Activated CD4-positive, alpha-beta memory T cell treated with anti-CD3 and anti-CD28 coated beads, Interleukin-2, amount 10 ng/mL, durations not matched to agents 7 days and 5 days (primary cell): ENCODE measurements around the gene LZIC. TPM values are rescaled to one million over a fixed set of nuclear protein-coding genes. Genes with fewer than 3 reads are reported as not detected.

Source experiments
- CTCF ChIA-PET: fragments of 350-600 bp; sonication (Branson Sonifier 250); formaldehyde crosslinking; loops from one replicate; lab custom pipeline; 2021; ENCODE audit warnings: antibody characterized with exemption, inconsistent platforms; lab: Charles Lee
- POLR2A ChIA-PET: fragments of 350-600 bp; sonication (Branson Sonifier 250); formaldehyde crosslinking; loops from one replicate; lab custom pipeline; 2021; ENCODE audit warnings: antibody characterized with exemption; lab: Charles Lee
- DNase-seq: peaks from one replicate; pipeline ENCODE4 v3.0.0-alpha.2; 2020
- H3K27ac Mint-ChIP-seq: one replicate; pipeline ENCODE4 v1.8.0; 2021; ENCODE audit warnings: mild to moderate bottlenecking, mixed read lengths
- H3K27me3 Mint-ChIP-seq: one replicate; pipeline ENCODE4 v1.8.0; 2021; ENCODE audit warnings: mixed read lengths
- H3K36me3 Mint-ChIP-seq: one replicate; pipeline ENCODE4 v1.8.0; 2021; ENCODE audit warnings: low read depth, mixed read lengths
- H3K4me1 Mint-ChIP-seq: one replicate; pipeline ENCODE4 v1.8.0; 2021; ENCODE audit warnings: mixed read lengths
- H3K4me3 Mint-ChIP-seq: one replicate; pipeline ENCODE4 v1.8.0; 2021; ENCODE audit warnings: mild to moderate bottlenecking, mixed read lengths
- H3K9me3 Mint-ChIP-seq: one replicate; pipeline ENCODE4 v1.8.0; 2021; ENCODE audit warnings: mixed read lengths
- total RNA-seq, 2 experiments: library from RNA; stranded (reverse); gene quantifications; one replicate each; pipeline ENCODE4 v1.2.3, GENCODE V29; 2021

The LZIC gene
- total RNA-seq, 2 experiments from 2014 or later = 25.2 to 26.5 TPM

DNA sequence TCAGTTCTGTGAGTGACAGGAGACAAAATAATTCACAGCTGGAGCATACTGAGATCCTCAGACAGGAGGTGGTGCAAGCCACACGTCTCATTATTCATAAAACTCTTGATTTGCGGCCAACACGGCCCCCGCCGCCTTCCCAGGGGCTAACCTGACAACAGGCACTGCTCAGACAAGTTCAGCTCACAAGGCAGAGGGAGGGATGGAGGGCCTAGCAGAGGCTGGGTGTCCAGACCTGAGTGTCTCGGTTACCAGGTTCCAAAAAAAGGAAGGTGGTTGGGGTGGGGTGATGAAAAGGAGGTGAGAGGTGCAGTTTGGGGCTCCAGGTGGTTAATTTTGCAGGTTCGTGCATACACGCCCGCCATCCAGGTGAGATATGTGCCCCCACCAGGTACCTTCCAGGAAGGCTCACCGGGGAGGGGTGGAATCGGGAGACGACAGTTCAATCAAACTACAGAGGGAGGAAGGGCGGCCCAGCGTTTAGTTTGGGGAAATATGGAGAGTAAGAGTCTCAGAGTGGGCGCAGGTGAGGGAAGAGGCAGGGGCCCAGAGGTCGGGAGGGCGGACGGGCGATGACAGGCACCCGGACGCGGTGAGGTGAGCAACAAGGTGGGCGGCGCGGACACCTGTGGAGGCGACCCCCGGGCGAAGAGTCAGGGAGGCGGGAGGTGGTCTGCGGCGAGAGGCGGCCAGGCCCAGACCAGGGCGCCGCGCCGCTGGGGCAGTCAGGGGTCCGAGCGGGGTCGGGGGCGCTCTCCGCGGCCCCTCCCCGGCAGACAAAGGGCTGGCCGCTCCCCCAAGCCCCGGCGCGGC lies 33.8 kb downstream of the LZIC start:
- CTCF ChIA-PET = no interaction called here

DNA sequence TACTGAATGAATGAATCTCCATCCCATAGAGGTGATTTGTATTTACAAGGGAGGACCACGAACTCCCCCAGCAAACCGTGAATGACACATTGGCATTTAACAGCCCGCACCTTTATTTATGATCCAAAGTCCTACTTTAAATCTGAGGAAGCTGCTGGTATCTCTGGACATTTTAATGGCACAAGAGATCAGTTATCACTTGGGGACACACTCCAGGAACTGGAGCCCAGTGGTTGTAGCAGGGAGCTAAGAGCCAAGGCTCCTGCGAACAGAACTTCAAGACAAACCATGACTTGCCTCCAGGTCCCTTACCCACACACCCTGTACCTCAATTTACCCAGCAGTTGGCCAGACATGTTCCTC lies 34.3 kb downstream of the LZIC start:
- POLR2A ChIA-PET = interaction anchor here (0.8 kb wide), 2 partner anchors 124 to 192 kb away, joined by 3 to 5 read pairs; partner anchors contain the start of gene UBE4B
- no peak for DNase-seq
- Mint-ChIP-seq H3K36me3 (no peaks in the 10 kb centered on the region), H3K27me3 (peaks cover 3% of the 10 kb centered on the region), H3K27ac (peak overlapping the region; percentile 54), H3K4me1 (peaks cover 53% of the 10 kb centered on the region), H3K9me3 (no peaks in the 10 kb centered on the region), H3K4me3 (peak overlapping the region; percentile 86)
- CTCF ChIA-PET = interaction anchor here (0.5 to 0.7 kb wide), 2 partner anchors 18 to 55 kb away, joined by 3 read pairs; no protein-coding TSS in a partner anchor

More for the DNA sequence above, 33.8 kb downstream of the LZIC start:
- H3K4me1 Mint-ChIP-seq = peaks cover 47% of the 10 kb centered on the region
- H3K9me3 Mint-ChIP-seq = no peaks in the 10 kb centered on the region
- peak; percentile 37 for DNase-seq
- no peaks in the 10 kb centered on the region for H3K36me3 Mint-ChIP-seq
- H3K4me3 Mint-ChIP-seq = peak overlapping the region; percentile 86
- peak overlapping the region; percentile 54 for H3K27ac Mint-ChIP-seq
- peaks cover 3% of the 10 kb centered on the region for H3K27me3 Mint-ChIP-seq
- POLR2A ChIA-PET = interaction anchor here (0.8 kb wide), 2 partner anchors 124 to 192 kb away, joined by 3 to 5 read pairs; partner anchors contain the start of gene UBE4B

DNA sequence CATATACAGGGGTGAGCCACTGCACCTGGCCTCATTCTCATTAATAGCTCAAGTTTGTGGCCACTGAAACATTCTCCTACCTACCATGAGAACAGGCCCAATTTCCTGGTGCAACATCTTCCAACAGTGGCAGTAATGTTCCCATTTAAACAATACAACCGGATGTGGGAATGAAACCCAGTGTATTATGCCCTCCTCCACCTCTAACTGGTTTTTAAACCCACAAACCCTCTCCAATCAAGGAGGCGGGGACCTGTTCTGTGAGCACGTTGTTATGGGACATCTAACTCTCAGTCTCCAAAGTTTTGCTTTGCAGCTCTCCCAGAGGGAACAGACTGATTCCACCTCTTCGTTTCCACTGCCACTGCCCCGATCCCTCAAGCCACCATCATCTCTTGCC lies 35.8 kb downstream of the LZIC start:
- ChIA-PET POLR2A (interaction anchor here (1.0 kb wide), 1 partner anchor 190 kb away, joined by 3 read pairs; no protein-coding TSS in a partner anchor), CTCF (interaction anchor here (1.0 to 1.4 kb wide), 4 partner anchors 29 to 302 kb away, joined by 3 read pairs; partner anchors contain the start of gene KIF1B)
- Mint-ChIP-seq H3K4me3 (no peak overlapping the region), H3K27ac (no peak overlapping the region), H3K36me3 (no peaks in the 10 kb centered on the region), H3K4me1 (peaks cover 56% of the 10 kb centered on the region), H3K9me3 (no peaks in the 10 kb centered on the region), H3K27me3 (peaks cover 3% of the 10 kb centered on the region)
- no peak for DNase-seq

DNA sequence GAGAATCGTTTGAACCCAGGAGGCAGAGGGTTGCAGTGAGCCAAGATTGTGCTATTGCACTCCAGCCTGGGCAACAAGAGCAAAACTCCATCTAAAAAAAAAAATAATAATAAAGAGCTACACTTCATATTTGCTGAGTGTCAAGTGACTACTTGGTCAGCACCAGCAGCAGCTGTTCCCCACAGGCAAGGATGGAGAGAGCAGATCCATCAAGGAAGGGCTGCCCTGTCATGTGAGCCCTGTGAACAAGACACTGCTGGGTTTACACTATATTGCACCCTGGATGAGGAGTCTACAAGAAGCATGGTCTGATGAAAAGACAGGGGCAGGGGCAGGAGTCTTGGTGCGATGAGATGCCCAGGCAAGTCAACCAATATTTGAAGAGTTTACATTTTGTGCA lies 36.7 kb downstream of the LZIC start:
- peaks cover 3% of the 10 kb centered on the region for H3K27me3 Mint-ChIP-seq
- no peak for DNase-seq
- no peaks in the 10 kb centered on the region for H3K9me3 Mint-ChIP-seq
- no peaks in the 10 kb centered on the region for H3K36me3 Mint-ChIP-seq
- peaks cover 51% of the 10 kb centered on the region for H3K4me1 Mint-ChIP-seq
- CTCF ChIA-PET = interaction anchor here (1.1 to 1.4 kb wide), 3 partner anchors 28 to 303 kb away, joined by 3 read pairs; partner anchors contain the start of gene KIF1B
- no peak overlapping the region for H3K4me3 Mint-ChIP-seq
- no peak overlapping the region for H3K27ac Mint-ChIP-seq
- POLR2A ChIA-PET = interaction anchor here (1.0 kb wide), 1 partner anchor 189 kb away, joined by 3 read pairs; no protein-coding TSS in a partner anchor

DNA sequence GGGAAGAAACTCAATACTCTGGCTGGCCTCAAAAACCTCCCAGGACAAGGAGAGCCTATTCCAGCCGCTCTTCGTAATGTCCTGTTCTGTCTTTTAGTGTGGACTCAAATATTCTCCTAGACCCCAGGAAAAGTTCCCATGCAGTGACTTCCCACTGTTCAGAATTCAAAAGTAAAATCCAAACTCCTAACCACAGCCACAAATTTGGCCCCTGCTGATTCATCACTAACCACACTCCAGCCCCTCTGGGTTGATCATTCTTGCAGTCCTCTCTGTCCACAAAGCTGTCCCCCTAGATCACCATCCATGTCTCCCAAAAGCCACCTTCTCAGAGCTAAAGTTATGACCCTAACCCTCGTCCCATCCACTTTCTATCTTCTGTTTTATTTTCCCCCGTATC lies 38.2 kb downstream of the LZIC start:
- peaks cover 3% of the 10 kb centered on the region for H3K27me3 Mint-ChIP-seq
- no peaks in the 10 kb centered on the region for H3K36me3 Mint-ChIP-seq
- H3K4me1 Mint-ChIP-seq = peaks cover 45% of the 10 kb centered on the region
- peak overlapping the region; percentile 45 for H3K27ac Mint-ChIP-seq
- H3K4me3 Mint-ChIP-seq = no peak overlapping the region
- POLR2A ChIA-PET = interaction anchor here (1.3 kb wide), 1 partner anchor 15 kb away, joined by 3 read pairs; no protein-coding TSS in a partner anchor
- no peak for DNase-seq
- CTCF ChIA-PET = interaction anchor here (0.7 to 1.1 kb wide), 2 partner anchors 10 to 39 kb away, joined by 3 read pairs; no protein-coding TSS in a partner anchor
- H3K9me3 Mint-ChIP-seq = no peaks in the 10 kb centered on the region

DNA sequence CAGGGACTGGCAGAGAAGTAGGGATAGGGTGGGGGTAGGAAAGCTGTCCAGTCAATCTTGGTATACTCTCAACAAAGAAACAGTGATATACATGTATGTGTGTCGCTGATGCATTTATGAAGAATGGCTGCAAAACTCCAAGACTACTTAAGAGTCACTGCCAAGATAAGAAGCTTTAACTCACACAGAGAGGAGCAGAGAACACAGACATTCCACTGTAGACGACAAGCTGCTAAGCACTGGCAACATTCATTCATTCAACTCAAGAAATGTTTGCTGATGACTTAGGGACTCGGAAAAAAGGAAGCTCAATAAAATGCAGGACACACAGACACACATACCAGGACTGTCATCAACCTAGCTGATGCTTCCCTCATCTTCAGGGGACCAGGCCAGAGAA lies 38.6 kb downstream of the LZIC start:
- no peak for DNase-seq
- Mint-ChIP-seq H3K4me1 (peaks cover 45% of the 10 kb centered on the region), H3K27ac (no peak overlapping the region), H3K27me3 (peaks cover 3% of the 10 kb centered on the region), H3K9me3 (no peaks in the 10 kb centered on the region), H3K4me3 (no peak overlapping the region), H3K36me3 (no peaks in the 10 kb centered on the region)
- ChIA-PET CTCF (interaction anchor here (0.7 to 1.1 kb wide), 3 partner anchors 11 to 38 kb away, joined by 3 to 4 read pairs (median 3); no protein-coding TSS in a partner anchor), POLR2A (interaction anchor here (1.2 to 1.3 kb wide), 2 partner anchors 15 to 39 kb away, joined by 3 read pairs; partner anchors contain the start of gene NMNAT1)

DNA sequence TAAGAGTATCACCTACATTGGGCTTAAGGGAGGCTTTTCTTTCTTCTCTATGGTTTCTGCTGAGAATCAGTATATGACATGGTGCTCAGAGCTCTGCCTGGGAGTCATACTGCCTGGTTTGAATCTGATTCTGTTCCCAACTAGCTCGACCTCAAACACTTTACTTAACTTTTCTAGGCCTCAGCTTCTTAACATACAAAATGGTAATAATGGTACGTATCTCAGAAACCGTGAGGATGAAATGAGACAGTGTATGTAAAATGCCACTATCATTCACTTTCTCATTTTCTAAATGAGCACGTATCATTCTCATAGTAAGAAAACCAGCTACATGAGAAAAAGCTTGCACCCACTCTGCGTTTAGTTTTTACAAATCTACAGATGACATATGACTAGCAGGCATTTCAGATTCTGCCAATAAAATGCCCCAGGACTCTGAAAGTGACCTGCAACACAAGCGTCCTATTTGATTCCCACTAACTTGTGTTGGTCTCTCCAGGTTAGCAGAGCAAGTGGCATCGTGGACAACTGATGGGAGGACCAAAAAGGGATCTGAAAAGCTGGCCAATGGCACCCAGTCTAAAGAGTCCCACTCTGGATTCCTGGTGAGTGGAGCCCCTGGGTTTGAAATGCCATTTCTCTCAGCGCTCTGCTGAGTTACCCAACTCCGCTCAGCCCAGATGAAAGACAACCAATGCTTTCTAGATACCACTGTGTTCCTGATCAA lies 39.2 kb downstream of the LZIC start:
- no peak for DNase-seq
- Mint-ChIP-seq H3K4me3 (no peak overlapping the region), H3K4me1 (peaks cover 38% of the 10 kb centered on the region), H3K36me3 (no peaks in the 10 kb centered on the region), H3K27ac (no peak overlapping the region), H3K9me3 (no peaks in the 10 kb centered on the region), H3K27me3 (peaks cover 3% of the 10 kb centered on the region)
- ChIA-PET POLR2A (interaction anchor here (0.6 to 1.3 kb wide), 3 partner anchors 14 to 40 kb away, joined by 3 read pairs; partner anchors contain the start of gene NMNAT1), CTCF (interaction anchor here (0.5 to 1.1 kb wide), 4 partner anchors 11 to 47 kb away, joined by 3 to 4 read pairs (median 3); no protein-coding TSS in a partner anchor)

DNA sequence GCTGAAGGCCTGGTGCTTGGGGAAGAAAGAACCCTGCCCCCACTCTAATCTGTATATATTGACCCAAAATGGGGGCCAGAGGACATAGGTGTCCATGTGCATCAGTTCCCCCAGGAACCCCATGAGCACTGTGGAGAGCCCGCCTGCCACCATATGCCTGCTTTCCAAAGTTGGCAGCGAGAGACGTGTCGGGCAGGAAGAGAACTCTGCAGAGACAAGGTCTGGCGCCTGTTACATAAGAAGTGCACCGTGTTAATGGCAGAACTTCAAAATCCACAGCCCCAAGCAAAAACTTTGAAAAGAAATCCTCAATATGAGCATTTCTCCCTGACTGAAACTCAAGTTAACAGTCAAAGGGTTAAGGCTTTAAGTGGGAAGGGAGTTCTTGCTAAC lies 41.1 kb downstream of the LZIC start:
- no peak overlapping the region for H3K27ac Mint-ChIP-seq
- DNase-seq = no peak
- H3K36me3 Mint-ChIP-seq = no peaks in the 10 kb centered on the region
- H3K27me3 Mint-ChIP-seq = no peaks in the 10 kb centered on the region
- no peaks in the 10 kb centered on the region for H3K9me3 Mint-ChIP-seq
- H3K4me1 Mint-ChIP-seq = peaks cover 27% of the 10 kb centered on the region
- H3K4me3 Mint-ChIP-seq = no peak overlapping the region
- ChIA-PET CTCF (no interaction called here), POLR2A (no interaction called here)

DNA sequence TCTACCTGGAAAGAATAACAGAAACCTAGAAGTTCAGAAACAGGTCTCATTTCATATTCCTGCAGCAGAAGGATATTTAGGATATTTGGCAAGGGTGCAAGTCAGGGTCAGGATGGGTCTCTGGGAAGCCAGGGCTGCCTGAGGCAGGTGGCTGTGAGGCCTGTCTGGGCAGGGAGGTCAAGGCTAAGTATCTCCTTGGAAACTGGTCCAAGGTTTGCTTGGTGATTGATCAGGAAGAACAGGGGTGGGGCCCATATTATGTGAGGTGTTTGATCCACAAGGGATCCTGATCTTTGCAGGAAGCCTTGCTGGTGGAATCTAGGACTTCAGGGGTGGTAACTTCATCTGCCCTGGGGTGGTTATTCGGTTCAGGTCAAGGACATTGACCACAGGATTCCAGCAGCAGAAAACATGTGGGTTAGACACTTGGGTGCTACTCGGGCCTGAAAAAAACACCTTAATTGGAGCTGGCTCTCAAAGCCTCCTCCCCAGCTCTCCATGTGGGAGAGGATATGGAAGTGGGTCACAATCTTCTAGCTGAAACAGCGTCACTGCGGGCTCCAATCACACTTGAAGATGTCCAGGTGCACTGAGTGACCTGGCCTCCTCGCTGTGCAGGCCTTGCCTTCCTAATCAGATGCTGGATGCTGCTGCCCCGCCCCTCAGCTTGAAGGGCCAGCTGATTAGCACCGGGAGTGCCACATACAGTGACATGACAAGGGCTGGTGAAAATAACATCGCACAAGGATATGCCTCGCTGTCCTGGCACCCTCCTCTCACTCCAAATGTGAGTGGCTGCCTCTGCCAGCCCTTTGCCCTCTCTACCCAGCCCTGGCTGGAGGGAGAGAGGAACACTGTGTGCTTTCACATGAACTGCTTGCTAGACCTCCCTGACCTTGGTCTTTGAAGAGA lies 41.8 kb downstream of the LZIC start:
- POLR2A ChIA-PET = no interaction called here

DNA sequence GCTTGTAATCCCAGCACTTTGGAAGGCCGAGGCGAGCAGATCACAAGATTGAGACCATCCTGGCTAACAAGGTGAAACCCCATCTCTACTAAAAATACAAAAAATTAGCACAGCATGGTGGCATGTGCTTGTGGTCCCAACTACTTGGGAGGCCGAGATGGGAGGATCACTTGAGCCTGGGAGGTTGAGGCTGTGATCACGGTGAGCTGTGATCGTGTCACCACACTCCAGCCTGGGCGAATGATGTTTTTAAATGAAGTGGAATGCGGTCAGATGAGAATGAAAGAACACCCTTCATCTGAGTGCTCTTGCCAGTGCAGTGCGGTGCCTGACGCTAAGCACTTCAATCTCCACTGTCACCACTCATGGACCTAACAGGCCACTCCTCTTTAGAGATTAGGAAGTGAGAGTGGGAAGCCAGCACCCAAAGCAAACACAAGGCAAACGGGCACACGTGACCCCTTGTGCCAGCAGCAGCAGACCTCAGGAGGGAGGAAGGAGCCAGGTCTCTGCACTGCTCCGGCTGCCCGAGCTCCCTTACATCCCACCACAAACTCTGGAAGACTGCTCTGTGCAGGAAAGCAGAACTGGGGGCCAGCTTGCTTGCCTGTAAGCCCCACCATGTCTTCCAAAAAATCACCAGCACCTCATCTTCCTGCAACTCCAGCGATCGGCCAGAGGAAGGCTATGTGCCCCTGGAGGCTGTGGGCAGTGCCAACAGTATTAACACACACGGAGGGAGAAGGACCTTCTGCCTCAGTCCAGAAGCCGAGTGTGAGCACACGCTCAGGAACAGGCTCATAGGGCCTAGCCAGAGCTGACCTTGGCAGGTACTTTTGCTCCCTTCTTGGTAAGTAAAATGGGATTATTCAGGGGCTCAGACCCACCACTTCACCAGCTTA lies 42.8 kb downstream of the LZIC start:
- DNase-seq = no peak
- Mint-ChIP-seq H3K4me1 (peaks cover 21% of the 10 kb centered on the region), H3K36me3 (no peaks in the 10 kb centered on the region), H3K4me3 (no peak overlapping the region), H3K9me3 (no peaks in the 10 kb centered on the region), H3K27me3 (no peaks in the 10 kb centered on the region), H3K27ac (no peak overlapping the region)
- ChIA-PET CTCF (interaction anchor here (0.7 kb wide), 1 partner anchor 256 kb away, joined by 3 read pairs; no protein-coding TSS in a partner anchor), POLR2A (no interaction called here)

More for the DNA sequence above, 41.8 kb downstream of the LZIC start:
- CTCF ChIA-PET = interaction anchor here (0.7 kb wide), 1 partner anchor 257 kb away, joined by 3 read pairs; no protein-coding TSS in a partner anchor
- no peak overlapping the region for H3K27ac Mint-ChIP-seq
- no peaks in the 10 kb centered on the region for H3K27me3 Mint-ChIP-seq
- H3K36me3 Mint-ChIP-seq = no peaks in the 10 kb centered on the region
- peaks cover 23% of the 10 kb centered on the region for H3K4me1 Mint-ChIP-seq
- no peaks in the 10 kb centered on the region for H3K9me3 Mint-ChIP-seq
- no peak overlapping the region for H3K4me3 Mint-ChIP-seq
- no peak for DNase-seq

DNA sequence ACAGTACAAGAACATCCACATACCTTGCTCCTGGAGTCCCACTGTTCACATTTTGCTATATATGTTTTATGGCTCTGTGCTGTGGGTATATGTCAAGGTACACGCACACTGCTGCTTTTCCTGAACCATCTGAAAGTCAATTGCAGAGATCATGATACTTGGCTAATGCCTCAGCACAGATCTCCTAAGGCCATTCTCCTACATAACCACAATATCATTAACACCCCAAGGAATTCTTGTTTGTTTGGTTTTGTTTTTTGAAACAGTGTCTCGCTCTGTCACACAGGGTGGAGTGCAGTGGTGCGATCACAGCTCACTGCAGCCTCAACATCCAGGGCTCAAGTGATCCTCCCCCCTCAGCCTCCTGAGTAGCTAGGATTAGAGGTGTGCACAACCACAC lies 49.1 kb downstream of the LZIC start:
- H3K9me3 Mint-ChIP-seq = no peaks in the 10 kb centered on the region
- DNase-seq = no peak
- H3K27ac Mint-ChIP-seq = no peak overlapping the region
- no peaks in the 10 kb centered on the region for H3K27me3 Mint-ChIP-seq
- H3K36me3 Mint-ChIP-seq = no peaks in the 10 kb centered on the region
- POLR2A ChIA-PET = no interaction called here
- H3K4me1 Mint-ChIP-seq = peaks cover 16% of the 10 kb centered on the region
- H3K4me3 Mint-ChIP-seq = no peak overlapping the region
- CTCF ChIA-PET = interaction anchor here (0.5 kb wide), 1 partner anchor 71 kb away, joined by 3 read pairs; no protein-coding TSS in a partner anchor
